Naive thymus-derived CD8-positive, alpha-beta T cell (primary cell): ENCODE results near the gene PKD1. TPM values are rescaled to one million over a fixed set of nuclear protein-coding genes. Genes with fewer than 3 reads are reported as not detected.

Experiments used
- microRNA-seq: library from miRNA; unstranded; fragments of <30 nt; microRNA quantifications from one replicate; pipeline ENCODE4 v1.2.0, GENCODE V29; 2022; ENCODE audit warnings: borderline microRNAs expressed
- polyA plus RNA-seq, 3 donors: library from polyadenylated mRNA; unstranded; fragments of 300-500 nt; fragmentation: Illumina TruSeq; gene quantifications; one replicate each; pipeline ENCODE4 v1.2.3, GENCODE V29; 2021
- total RNA-seq, 8 experiments: library from RNA in 2 of 8; stranded (reverse) in 2 of 8; gene quantifications; one replicate each; pipeline ENCODE4 v1.2.3 and lab custom pipeline; 2021 to 2026

PKD1 gene
- total and polyA plus RNA-seq, 5 experiments from 2014 or later = 3.5 to 134 (median 9.9) TPM

Small RNAs within 50 kb of the gene (microRNA-seq; reads per million reads assigned to microRNA genes)
- gene MIR1225 (not detected), gene MIR3180-5 (not detected), gene MIR4516 (not detected), gene MIR6511B1 (not detected)

Other genes starting within 250 kb of the PKD1 start
- gene HS3ST6, start 217.5 kb downstream of the PKD1 start, total RNA-seq = not detected
- not detected for gene HS3ST6, start 217.5 kb downstream of the PKD1 start, polyA plus RNA-seq
- 1 to 10 TPM; 9.9 to 10.0 TPM for gene MSRB1, start 192.7 kb downstream of the PKD1 start, total RNA-seq
- gene MSRB1, start 192.7 kb downstream of the PKD1 start, polyA plus RNA-seq = 10 to 100 TPM; 13.9 to 19.1 (median 16.2) TPM
- gene RPL3L, start 181.2 kb downstream of the PKD1 start, total RNA-seq = not detected
- gene RPL3L, start 181.2 kb downstream of the PKD1 start, polyA plus RNA-seq = not detected
- gene NDUFB10, start 176.4 kb downstream of the PKD1 start, total RNA-seq = 10 to 100 TPM; 62.5 to 65.6 TPM
- 100 to 1,000 TPM; 180 to 217 (median 187) TPM for gene NDUFB10, start 176.4 kb downstream of the PKD1 start, polyA plus RNA-seq
- gene RPS2, start 171.1 kb downstream of the PKD1 start, total RNA-seq = 1,000 to 10,000 TPM; 3,016 to 3,025 TPM
- 1,000 to 10,000 TPM; 6,506 to 7,644 (median 7,481) TPM for gene RPS2, start 171.1 kb downstream of the PKD1 start, polyA plus RNA-seq
- not detected for gene RNF151, start 169.0 kb downstream of the PKD1 start, total RNA-seq
- gene RNF151, start 169.0 kb downstream of the PKD1 start, polyA plus RNA-seq = not detected
- 10 to 100 TPM; 30.0 to 33.4 TPM for gene TBL3, start 163.8 kb downstream of the PKD1 start, total RNA-seq
- 10 to 100 TPM; 44.6 to 61.8 (median 52.2) TPM for gene TBL3, start 163.8 kb downstream of the PKD1 start, polyA plus RNA-seq
- 1 to 10 TPM; 1.3 to 2.3 TPM for gene NOXO1, start 154.4 kb downstream of the PKD1 start, total RNA-seq
- gene NOXO1, start 154.4 kb downstream of the PKD1 start, polyA plus RNA-seq = not detected
- gene GFER, start 151.7 kb downstream of the PKD1 start, total RNA-seq = 10 to 100 TPM; 15.9 to 22.3 TPM
- gene GFER, start 151.7 kb downstream of the PKD1 start, polyA plus RNA-seq = 10 to 100 TPM; 21.4 to 30.0 (median 26.3) TPM
- gene SYNGR3, start 145.9 kb downstream of the PKD1 start, total RNA-seq = under 1 TPM; 0.60 to 0.77 TPM
- gene SYNGR3, start 145.9 kb downstream of the PKD1 start, polyA plus RNA-seq = 1 to 10 TPM in 1 of 3 donors, under 1 TPM in 1, not detected in 1; 0.77 to 1.1 TPM
- 10 to 100 TPM; 58.6 to 66.2 TPM for gene ZNF598, start 126.1 kb downstream of the PKD1 start, total RNA-seq
- 1 to 10 TPM; 3.4 to 10.0 (median 3.6) TPM for gene ZNF598, start 126.1 kb downstream of the PKD1 start, polyA plus RNA-seq
- not detected for gene NPW, start 116.1 kb downstream of the PKD1 start, total RNA-seq
- not detected for gene NPW, start 116.1 kb downstream of the PKD1 start, polyA plus RNA-seq
- 1 to 10 TPM; 5.3 to 6.0 TPM for gene NHERF2, start 109.0 kb downstream of the PKD1 start, total RNA-seq
- 1 to 10 TPM in 1 of 3 donors, under 1 TPM in 2; 0.32 to 1.2 (median 0.46) TPM for gene NHERF2, start 109.0 kb downstream of the PKD1 start, polyA plus RNA-seq
- gene NTHL1, start 88.1 kb downstream of the PKD1 start, total RNA-seq = 10 to 100 TPM in 1 of 2 experiments, 1 to 10 TPM in 1; 9.1 to 13.1 TPM
- 10 to 100 TPM; 13.1 to 20.0 (median 16.6) TPM for gene NTHL1, start 88.1 kb downstream of the PKD1 start, polyA plus RNA-seq
- 100 to 1,000 TPM; 145 to 162 TPM for gene TSC2, start 87.9 kb downstream of the PKD1 start, total RNA-seq
- gene TSC2, start 87.9 kb downstream of the PKD1 start, polyA plus RNA-seq = 10 to 100 TPM; 23.5 to 42.0 (median 27.2) TPM
- gene RAB26, start 12.7 kb upstream of the PKD1 start, total RNA-seq = not detected
- 1 to 10 TPM in 1 of 3 donors, under 1 TPM in 2; 0.27 to 1.2 (median 0.94) TPM for gene RAB26, start 12.7 kb upstream of the PKD1 start, polyA plus RNA-seq
- gene TRAF7, start 19.9 kb upstream of the PKD1 start, total RNA-seq = 10 to 100 TPM; 32.3 to 39.5 TPM
- gene TRAF7, start 19.9 kb upstream of the PKD1 start, polyA plus RNA-seq = 1 to 10 TPM; 3.5 to 8.8 (median 4.3) TPM
- under 1 TPM; 0.08 to 0.13 TPM for gene CASKIN1, start 60.7 kb upstream of the PKD1 start, total RNA-seq
- not detected for gene CASKIN1, start 60.7 kb upstream of the PKD1 start, polyA plus RNA-seq
- 10 to 100 TPM; 49.3 to 53.2 TPM for gene MLST8, start 69.6 kb upstream of the PKD1 start, total RNA-seq
- gene MLST8, start 69.6 kb upstream of the PKD1 start, polyA plus RNA-seq = 10 to 100 TPM; 29.9 to 40.4 (median 30.1) TPM
- 10 to 100 TPM; 26.7 to 27.0 TPM for gene BRICD5, start 75.0 kb upstream of the PKD1 start, total RNA-seq
- under 1 TPM in 2 of 3 donors, not detected in 1; 0.11 to 0.23 TPM for gene BRICD5, start 75.0 kb upstream of the PKD1 start, polyA plus RNA-seq
- gene PGP, start 78.9 kb upstream of the PKD1 start, total RNA-seq = 10 to 100 TPM; 22.8 to 28.1 TPM
- 10 to 100 TPM in 2 of 3 donors, 1 to 10 TPM in 1; 8.7 to 17.7 (median 11.6) TPM for gene PGP, start 78.9 kb upstream of the PKD1 start, polyA plus RNA-seq
- 10 to 100 TPM; 39.5 to 41.2 TPM for gene E4F1, start 87.7 kb upstream of the PKD1 start, total RNA-seq
- gene E4F1, start 87.7 kb upstream of the PKD1 start, polyA plus RNA-seq = 10 to 100 TPM in 2 of 3 donors, 1 to 10 TPM in 1; 8.7 to 19.2 (median 10.9) TPM
- 1 to 10 TPM; 1.4 to 1.6 TPM for gene DNASE1L2, start 100.5 kb upstream of the PKD1 start, total RNA-seq
- not detected for gene DNASE1L2, start 100.5 kb upstream of the PKD1 start, polyA plus RNA-seq
- gene ECI1, start 115.7 kb upstream of the PKD1 start, total RNA-seq = 10 to 100 TPM; 22.1 to 25.1 TPM
- 10 to 100 TPM; 30.6 to 40.4 (median 31.0) TPM for gene ECI1, start 115.7 kb upstream of the PKD1 start, polyA plus RNA-seq
- gene RNPS1, start 132.2 kb upstream of the PKD1 start, total RNA-seq = 100 to 1,000 TPM; 162 to 165 TPM
- gene RNPS1, start 132.2 kb upstream of the PKD1 start, polyA plus RNA-seq = 100 to 1,000 TPM; 197 to 289 (median 228) TPM
- gene ABCA3, start 204.8 kb upstream of the PKD1 start, total RNA-seq = 1 to 10 TPM; 7.8 to 8.2 TPM
- gene ABCA3, start 204.8 kb upstream of the PKD1 start, polyA plus RNA-seq = 1 to 10 TPM; 1.2 to 2.2 (median 2.1) TPM